HL-60 (cell line): ENCODE results near the gene RIMKLA.

Source experiments
- CTCF ChIP-seq: IDR thresholded peaks from one replicate; pipeline ENCODE4 v1.5.1; 2011; ENCODE audit warnings: low read length, control low read depth, inconsistent platforms; ENCODE audit not compliant: insufficient read depth
- POLR2AphosphoS5 ChIP-seq: IDR thresholded peaks from 2 replicates; pipeline ENCODE4 v1.6.1; 2012; ENCODE audit warnings: low read depth

- TF ChIP-seq CTCF (no peak), POLR2AphosphoS5 (no peak)
These were observed 685 bp downstream of the RIMKLA start for GRCh38 chr1:42381280-42381673.
